ENCODE results near the gene RAB3B.
"Not testable (repeated sequence)": the region's sequence is repeated elsewhere in the genome, so short reads cannot be mapped to it uniquely, and the experiment has no call there.

GRCh38 chr1:52005548-52005947 is 15.0 kb upstream of the RAB3B start:
- not testable (repeated sequence) for TF ChIP-seq POLR2A (IDR thresholded peaks at IDR 0.05); CTCF (IDR thresholded peaks at IDR 0.05 in 4 of 5, conservative IDR thresholded peaks at IDR 0.05 in 1 of 5)
